ENCODE results near the gene SDR42E1. TPM values are rescaled to one million over a fixed set of nuclear protein-coding genes. Genes with fewer than 3 reads are reported as not detected.

The SDR42E1 gene
- total and polyA plus RNA-seq, 10 of the 15 experiments (the other 5 are each of a cell fraction or from before 2014, with no cell fraction given) = 1.4 to 5.5 (median 2.3) TPM

- no peak for TF ChIP-seq SKIL (IDR thresholded peaks at IDR 0.05; ENCODE audit: low read depth, poor library complexity, severe bottlenecking)
Observed at GRCh38 chr16:81992859-81993258, 18.4 kb downstream of the SDR42E1 start (continued).

- no peak for ATAC-seq
- CTCF ChIA-PET = no interaction called here
- no peak for FAIRE-seq
- intact Hi-C loops (cut with micrococcal nuclease; ENCODE audit: unreplicated experiment) (no loop called here), in situ Hi-C loops (cut with MboI) (no loop called here)
- SMC1A ChIA-PET (ENCODE audit: uncharacterized antibody, unreplicated experiment) = no interaction called here
- no peak for DNase-seq (ENCODE audit: low read depth, low spot score)
- Histone ChIP-seq H3K79me2 (ENCODE audit: control insufficient read depth, insufficient read depth, low read length) (no peaks in the 10 kb centered on the region), H3K27me3 (replicated peaks in 1 of 2; ENCODE audit: control insufficient read depth in 2 of 2, insufficient read depth in 2 of 2, low read length in 1 of 2) (0 out of 4 replicates have a peak, but pooled peaks cover 0 to 2% of the 10 kb centered on the region in 2 experiments), H3K9ac (ENCODE audit: control insufficient read depth, insufficient read depth, low read length) (no peak overlapping the region), H3K27ac (ENCODE audit: control insufficient read depth, insufficient read depth) (no peak overlapping the region), H3K4me3 (no peak overlapping the region), H2AFZ (ENCODE audit: control insufficient read depth, low read depth, low read length) (no peak overlapping the region), H4K20me1 (ENCODE audit: control insufficient read depth, insufficient read depth) (no peaks in the 10 kb centered on the region), H3K36me3 (ENCODE audit: control insufficient read depth in 2 of 2, insufficient read depth in 2 of 2, low read length in 1 of 2) (no peaks in the 10 kb centered on the region), H3K4me1 (ENCODE audit: control insufficient read depth, insufficient read depth, low read length) (no peaks in the 10 kb centered on the region), H3K9me3 (replicated peaks; ENCODE audit: control insufficient read depth, insufficient read depth, low read length) (no peaks in the 10 kb centered on the region), H3K4me2 (ENCODE audit: control insufficient read depth, insufficient read depth) (no peak overlapping the region)
- BruUV-seq (replicated peaks) = no TSS peak
- TF ChIP-seq SUPT20H (IDR thresholded peaks at IDR 0.05; ENCODE audit: borderline replicate concordance, control insufficient read depth, low read depth, low read length) = no peak
- TF ChIP-seq SREBF1 (IDR thresholded peaks at IDR 0.05; ENCODE audit: low read length) = no peak
- no peak for TF ChIP-seq SMAD5 (IDR thresholded peaks at IDR 0.05; ENCODE audit: low read depth)
- TF ChIP-seq BCL11A (IDR thresholded peaks at IDR 0.05; ENCODE audit: low read depth, low read length) = no peak
- no peak for TF ChIP-seq ESRRA (IDR thresholded peaks at IDR 0.05; ENCODE audit: low read length)
- no peak for TF ChIP-seq SMC3 (IDR thresholded peaks at IDR 0.05; ENCODE audit: borderline replicate concordance, low read length)
- no peak for TF ChIP-seq ZNF622 (IDR thresholded peaks at IDR 0.05)
- no peak for TF ChIP-seq KLF5 (IDR thresholded peaks at IDR 0.05; ENCODE audit: partially characterized antibody)
- no peak for TF ChIP-seq STAT3 (IDR thresholded peaks at IDR 0.05; ENCODE audit: low read depth, low read length)
- TF ChIP-seq POLR2AphosphoS2 (IDR thresholded peaks at IDR 0.05; ENCODE audit: low read depth, low read length) = no peak
- TF ChIP-seq CBFB (IDR thresholded peaks at IDR 0.05; ENCODE audit: low read depth) = no peak
- no peak for TF ChIP-seq IRF4 (IDR thresholded peaks at IDR 0.05; ENCODE audit: low read depth, low read length)
- TF ChIP-seq BCL3 (IDR thresholded peaks at IDR 0.05; ENCODE audit: borderline replicate concordance, insufficient read depth, low read depth, low read length, poor library complexity, severe bottlenecking) = no peak
- no peak for TF ChIP-seq CBX5 (IDR thresholded peaks at IDR 0.05; ENCODE audit: low read depth)
- TF ChIP-seq TARDBP (IDR thresholded peaks at IDR 0.05; ENCODE audit: borderline replicate concordance) = no peak
- TF ChIP-seq ZNF274 (IDR thresholded peaks at IDR 0.05; ENCODE audit: insufficient read depth, insufficient read length) = no peak
- RAD21 ChIA-PET (ENCODE audit: unreplicated experiment) = no interaction called here
- 29% methylated on average over 5 of the region's 5 CpGs for WGBS (ENCODE audit: insufficient coverage, insufficient replicate concordance, low lambda C conversion rate, missing lambda C conversion rate)
- POLR2A ChIA-PET = no interaction called here
Observed at GRCh38 chr16:81987706-81988105, 23.6 kb downstream of the SDR42E1 start.
